ENCODE data around the gene LDLRAD3.

LDLRAD3 gene

DNA sequence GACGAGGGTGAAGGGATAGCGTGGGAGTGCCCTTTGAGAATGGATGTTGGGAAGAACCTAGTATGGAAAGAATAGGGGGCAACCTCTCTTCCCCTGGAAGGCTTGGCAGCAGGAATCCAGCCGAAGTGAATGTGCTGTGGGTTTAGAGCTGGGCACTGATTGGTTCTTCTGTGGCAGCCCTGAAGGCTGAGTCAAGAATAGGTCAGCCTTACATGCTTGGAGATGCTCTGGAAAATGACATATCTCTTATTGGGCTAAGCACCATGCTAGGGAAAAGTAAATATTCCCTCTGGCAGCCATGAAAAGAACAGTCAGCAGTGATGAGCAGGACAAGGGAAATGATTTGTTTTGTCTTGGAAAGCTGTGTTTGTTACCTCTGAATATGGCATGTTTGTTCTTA lies 195.9 kb downstream of the LDLRAD3 start:
- H3K4me3 ChIP-seq (ENCODE audit: low read length): no peak overlapping the region
- peak; percentile 70 for DNase-seq (ENCODE audit: low read depth)
- no peak for TF ChIP-seq CTCF (IDR thresholded peaks at IDR 0.05; ENCODE audit: insufficient read depth, low read depth, low read length, missing control alignments)

GRCh38 chr11:36141196-36141953 lies 197.5 kb downstream of the LDLRAD3 start:
- no peak for TF ChIP-seq CTCF (IDR thresholded peaks at IDR 0.05; ENCODE audit: insufficient read depth, low read depth, low read length, missing control alignments)

GRCh38 chr11:36141956-36142355 lies 198.1 kb downstream of the LDLRAD3 start:
- no peak overlapping the region for H3K4me3 ChIP-seq (ENCODE audit: low read length)
- no peak for DNase-seq (ENCODE audit: low read depth)
- no peak for TF ChIP-seq CTCF (IDR thresholded peaks at IDR 0.05; ENCODE audit: insufficient read depth, low read depth, low read length, missing control alignments)

More at GRCh38 chr11:36141196-36141953, 197.5 kb downstream of the LDLRAD3 start:
- H3K4me3 ChIP-seq (ENCODE audit: low read length): no peak overlapping the region
- DNase-seq (ENCODE audit: low read depth): no peak

- no peak for DNase-seq (ENCODE audit: low read depth)
- no peak for TF ChIP-seq CTCF (IDR thresholded peaks at IDR 0.05; ENCODE audit: insufficient read depth, low read depth, low read length, missing control alignments)
- no peak overlapping the region for H3K4me3 ChIP-seq (ENCODE audit: low read length)
Measured at GRCh38 chr11:36142439-36142838, 198.6 kb downstream of the LDLRAD3 start.

DNA sequence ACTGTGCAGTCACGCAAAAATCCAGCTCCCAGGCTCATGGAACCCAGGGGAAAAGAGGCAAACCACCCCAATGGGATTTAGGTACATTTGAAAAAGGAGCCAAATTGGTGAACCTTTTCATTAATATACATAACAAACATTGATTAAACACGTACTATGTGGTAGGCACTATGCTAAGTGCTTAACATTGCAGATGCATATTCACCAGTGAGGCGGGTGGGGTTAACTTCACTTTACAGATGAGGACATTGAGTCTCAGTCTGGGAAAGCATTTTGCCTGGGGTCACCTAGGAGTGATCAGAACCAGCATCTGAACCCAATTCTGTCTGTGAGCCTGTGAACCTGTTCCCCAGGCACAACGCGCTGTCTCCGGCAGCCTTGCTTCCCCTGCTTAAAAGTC lies 199.0 kb downstream of the LDLRAD3 start:
- no peak for TF ChIP-seq CTCF (IDR thresholded peaks at IDR 0.05; ENCODE audit: insufficient read depth, low read depth, low read length, missing control alignments)
- no peak overlapping the region for H3K4me3 ChIP-seq (ENCODE audit: low read length)
- DNase-seq (ENCODE audit: low read depth): no peak

GRCh38 chr11:36146437-36146836 lies 202.6 kb downstream of the LDLRAD3 start:
- TF ChIP-seq CTCF (IDR thresholded peaks at IDR 0.05; ENCODE audit: insufficient read depth, low read depth, low read length, missing control alignments): no peak
- H3K4me3 ChIP-seq (ENCODE audit: low read length): no peak overlapping the region
- DNase-seq (ENCODE audit: low read depth): peak; percentile 63

DNA sequence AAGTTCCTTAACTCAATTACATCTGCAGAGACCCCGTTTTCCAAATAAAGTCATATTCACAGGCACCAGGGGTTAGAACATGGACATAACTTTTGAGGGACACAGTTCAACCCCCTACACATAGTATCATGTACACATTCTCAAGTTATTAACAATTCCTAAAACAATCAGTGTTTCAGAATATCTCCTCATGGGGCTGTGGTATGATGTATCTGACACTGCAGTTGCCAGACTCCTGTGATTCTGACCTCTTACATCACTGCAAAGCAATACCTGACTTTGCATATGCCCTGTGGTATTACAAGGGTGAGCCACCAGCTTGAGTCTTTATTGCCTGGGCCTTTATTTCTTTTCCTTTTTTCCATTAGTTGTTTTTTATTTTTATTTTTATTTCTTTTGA lies 203.6 kb downstream of the LDLRAD3 start:
- peak; percentile 18 for DNase-seq (ENCODE audit: low read depth)
- no peak overlapping the region for H3K4me3 ChIP-seq (ENCODE audit: low read length)
- no peak for TF ChIP-seq CTCF (IDR thresholded peaks at IDR 0.05; ENCODE audit: insufficient read depth, low read depth, low read length, missing control alignments)
